ENCODE data around the gene RGSL1. TPM values are rescaled to one million over a fixed set of nuclear protein-coding genes. Genes with fewer than 3 reads are reported as not detected.

The RGSL1 gene
- total RNA-seq, 1 donor: not detected

DNA sequence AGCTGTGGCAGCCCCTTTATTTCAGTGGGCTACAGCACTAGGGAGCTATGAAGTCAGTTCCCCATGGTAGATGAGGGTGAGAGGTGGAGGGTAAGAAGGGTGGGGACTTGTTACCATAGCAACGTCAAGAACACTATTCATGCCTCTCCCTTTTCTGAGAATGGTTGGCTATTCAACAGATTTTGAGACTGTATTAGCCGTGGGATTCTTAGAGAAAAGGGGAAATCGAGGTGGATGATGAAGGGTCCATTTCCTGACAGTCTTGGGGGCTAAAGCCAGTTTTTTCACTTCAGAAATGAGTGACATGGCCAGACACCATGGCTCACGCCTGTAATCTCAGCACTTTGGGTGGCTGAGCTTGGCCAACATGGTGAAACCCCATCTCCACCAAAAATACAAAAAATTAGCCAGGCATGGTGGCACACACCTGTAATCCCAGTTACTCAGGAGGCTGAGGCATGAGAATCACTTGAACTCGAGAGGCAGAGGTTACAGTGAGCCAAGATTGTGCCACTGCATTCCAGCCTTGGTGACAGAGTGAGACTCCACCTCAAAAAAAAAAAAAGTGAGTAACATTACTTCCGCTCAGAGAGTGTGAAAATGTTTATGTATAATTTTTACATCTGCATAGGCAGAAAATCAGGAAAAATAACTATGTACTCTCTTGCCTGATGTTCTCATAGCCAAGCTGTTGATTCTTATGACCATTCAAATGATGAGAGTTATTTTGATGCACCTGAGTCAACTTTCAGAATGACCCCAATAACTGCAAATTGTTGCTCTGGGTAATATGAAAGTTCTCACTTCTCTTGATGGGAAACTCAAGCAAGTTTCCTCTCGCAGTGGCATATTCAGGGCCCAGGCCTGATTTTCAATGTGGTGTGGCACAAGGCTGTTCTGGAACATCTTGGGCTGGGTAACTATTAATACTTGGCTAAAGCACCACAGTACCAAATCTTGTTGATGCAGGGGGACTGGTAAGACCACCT lies 23.2 kb upstream of the RGSL1 start:
- no peaks in the 10 kb centered on the region for H3K27me3 ChIP-seq (ENCODE audit: insufficient read depth, low read length)
- no peak overlapping the region for H3K4me3 ChIP-seq (ENCODE audit: insufficient read depth, low read length)
- no peaks in the 10 kb centered on the region for H3K9me3 ChIP-seq (ENCODE audit: low read depth, low read length)
- no peaks in the 10 kb centered on the region for H3K36me3 ChIP-seq (ENCODE audit: insufficient read depth, low read length)
- H4K20me1 ChIP-seq (ENCODE audit: insufficient read depth, low read length): no peaks in the 10 kb centered on the region
- H2AFZ ChIP-seq (ENCODE audit: low read length): no peak overlapping the region
- DNase-seq (ENCODE audit: insufficient read length, low spot score, missing footprints): no peak
- TF ChIP-seq, protein P1, sequence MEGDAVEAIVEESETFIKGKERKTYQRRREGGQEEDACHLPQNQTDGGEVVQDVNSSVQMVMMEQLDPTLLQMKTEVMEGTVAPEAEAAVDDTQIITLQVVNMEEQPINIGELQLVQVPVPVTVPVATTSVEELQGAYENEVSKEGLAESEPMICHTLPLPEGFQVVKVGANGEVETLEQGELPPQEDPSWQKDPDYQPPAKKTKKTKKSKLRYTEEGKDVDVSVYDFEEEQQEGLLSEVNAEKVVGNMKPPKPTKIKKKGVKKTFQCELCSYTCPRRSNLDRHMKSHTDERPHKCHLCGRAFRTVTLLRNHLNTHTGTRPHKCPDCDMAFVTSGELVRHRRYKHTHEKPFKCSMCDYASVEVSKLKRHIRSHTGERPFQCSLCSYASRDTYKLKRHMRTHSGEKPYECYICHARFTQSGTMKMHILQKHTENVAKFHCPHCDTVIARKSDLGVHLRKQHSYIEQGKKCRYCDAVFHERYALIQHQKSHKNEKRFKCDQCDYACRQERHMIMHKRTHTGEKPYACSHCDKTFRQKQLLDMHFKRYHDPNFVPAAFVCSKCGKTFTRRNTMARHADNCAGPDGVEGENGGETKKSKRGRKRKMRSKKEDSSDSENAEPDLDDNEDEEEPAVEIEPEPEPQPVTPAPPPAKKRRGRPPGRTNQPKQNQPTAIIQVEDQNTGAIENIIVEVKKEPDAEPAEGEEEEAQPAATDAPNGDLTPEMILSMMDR (IDR thresholded peaks at IDR 0.05; ENCODE audit: extremely low read depth, low read depth, low read length): no peak
- no peaks in the 10 kb centered on the region for H3K4me1 ChIP-seq (ENCODE audit: insufficient read depth, low read length)
- H3K4me2 ChIP-seq (ENCODE audit: insufficient read depth, low read length): no peak overlapping the region
- no peaks in the 10 kb centered on the region for H3K79me2 ChIP-seq (ENCODE audit: insufficient read depth, low read length)
- H3K27ac ChIP-seq (ENCODE audit: low read depth, low read length): no peak overlapping the region

DNA sequence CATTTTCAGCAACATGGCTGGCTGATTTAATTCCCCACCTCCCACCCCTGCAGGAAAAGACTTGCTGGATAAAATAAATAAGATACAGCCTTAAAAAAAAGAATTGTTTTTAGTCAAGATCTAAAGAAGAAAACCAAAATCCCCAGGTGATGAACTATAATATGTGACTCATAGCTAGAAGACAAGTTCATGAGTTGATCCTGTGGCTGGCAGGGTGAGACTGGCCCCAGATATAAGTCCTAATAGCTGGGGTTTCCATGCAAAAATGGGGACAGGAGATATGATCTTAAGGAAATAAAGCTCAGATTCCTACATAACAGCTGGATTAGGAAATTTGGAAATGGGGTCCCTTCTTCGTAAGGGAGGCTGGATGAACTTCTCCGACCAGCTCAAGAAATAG lies 21.9 kb upstream of the RGSL1 start:
- Histone ChIP-seq H4K20me1 (ENCODE audit: insufficient read depth, low read length) (no peaks in the 10 kb centered on the region), H2AFZ (ENCODE audit: low read length) (no peak overlapping the region), H3K79me2 (ENCODE audit: insufficient read depth, low read length) (no peaks in the 10 kb centered on the region), H3K9me3 (ENCODE audit: low read depth, low read length) (no peaks in the 10 kb centered on the region), H3K27me3 (ENCODE audit: insufficient read depth, low read length) (no peaks in the 10 kb centered on the region), H3K4me1 (ENCODE audit: insufficient read depth, low read length) (no peaks in the 10 kb centered on the region), H3K36me3 (ENCODE audit: insufficient read depth, low read length) (no peaks in the 10 kb centered on the region), H3K4me2 (ENCODE audit: insufficient read depth, low read length) (no peak overlapping the region), H3K4me3 (ENCODE audit: insufficient read depth, low read length) (no peak overlapping the region), H3K27ac (ENCODE audit: low read depth, low read length) (no peak overlapping the region)
- no peak for DNase-seq (ENCODE audit: insufficient read length, low spot score, missing footprints)
- TF ChIP-seq, protein P1 (IDR thresholded peaks at IDR 0.05; ENCODE audit: extremely low read depth, low read depth, low read length): no peak

DNA sequence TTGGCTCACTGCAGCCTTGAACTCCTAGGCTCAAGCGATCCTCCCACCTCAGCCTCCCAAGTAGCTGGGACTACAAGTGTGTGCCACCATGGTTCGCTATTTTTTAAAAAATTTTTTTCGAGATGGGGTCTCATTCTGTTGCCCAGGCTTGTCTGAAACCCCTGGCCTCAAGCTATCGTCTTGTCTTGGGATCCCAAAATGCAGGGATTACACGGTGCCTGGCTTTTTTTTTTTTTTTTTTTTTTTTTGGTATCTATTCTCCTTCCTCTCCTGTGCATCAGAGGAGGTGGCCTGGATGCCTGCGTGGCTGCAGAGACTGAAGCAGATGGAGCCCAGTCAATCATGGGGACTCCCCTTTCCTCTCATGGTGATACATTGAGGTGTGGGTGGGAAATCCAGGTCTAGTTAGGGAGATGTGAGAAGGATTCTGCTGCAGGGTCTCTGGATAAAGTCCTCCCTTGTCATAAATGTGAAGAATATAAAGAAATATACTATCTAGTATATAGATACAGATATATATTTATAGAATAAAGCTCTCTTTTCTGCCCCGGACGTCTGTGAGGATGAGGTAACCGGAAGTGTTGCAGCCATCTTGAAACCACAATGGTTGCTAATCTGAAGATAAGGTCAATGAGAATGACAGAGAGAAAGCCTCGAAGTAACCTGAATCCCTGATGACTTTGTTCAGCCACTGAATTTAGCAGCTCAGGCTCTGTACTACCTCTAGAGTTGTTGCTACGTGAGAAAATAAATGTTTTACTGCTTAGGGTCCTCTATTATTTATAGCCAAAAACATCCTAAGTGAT lies 19.5 kb upstream of the RGSL1 start:
- no peak overlapping the region for H3K4me3 ChIP-seq (ENCODE audit: insufficient read depth, low read length)
- DNase-seq (ENCODE audit: insufficient read length, low spot score, missing footprints): no peak
- TF ChIP-seq, protein P1 (IDR thresholded peaks at IDR 0.05; ENCODE audit: extremely low read depth, low read depth, low read length): no peak
- H3K27me3 ChIP-seq (ENCODE audit: insufficient read depth, low read length): no peaks in the 10 kb centered on the region
- no peak overlapping the region for H3K27ac ChIP-seq (ENCODE audit: low read depth, low read length)
- no peaks in the 10 kb centered on the region for H3K4me1 ChIP-seq (ENCODE audit: insufficient read depth, low read length)
- H2AFZ ChIP-seq (ENCODE audit: low read length): no peak overlapping the region
- H3K4me2 ChIP-seq (ENCODE audit: insufficient read depth, low read length): no peak overlapping the region
- no peaks in the 10 kb centered on the region for H4K20me1 ChIP-seq (ENCODE audit: insufficient read depth, low read length)
- no peaks in the 10 kb centered on the region for H3K36me3 ChIP-seq (ENCODE audit: insufficient read depth, low read length)
- no peaks in the 10 kb centered on the region for H3K79me2 ChIP-seq (ENCODE audit: insufficient read depth, low read length)
- no peaks in the 10 kb centered on the region for H3K9me3 ChIP-seq (ENCODE audit: low read depth, low read length)

DNA sequence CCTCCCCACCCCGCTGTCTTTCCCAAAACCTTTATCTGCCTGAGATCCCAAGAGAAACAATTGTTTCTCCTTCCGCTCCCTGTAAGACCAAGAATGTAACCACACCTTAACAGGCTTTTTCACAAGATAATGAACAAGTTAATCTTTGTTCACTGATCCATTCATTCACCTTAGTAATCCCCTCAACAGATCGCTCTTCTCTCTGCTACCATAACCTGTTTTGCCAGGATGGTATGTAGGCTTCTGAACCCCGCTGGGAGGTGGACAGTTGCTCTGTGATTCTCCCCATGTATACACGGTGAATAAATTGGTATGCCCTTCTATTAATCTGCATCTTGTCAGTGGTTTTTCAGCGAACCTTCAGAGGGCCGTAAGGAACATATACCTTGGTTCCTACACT lies 18.7 kb upstream of the RGSL1 start:
- TF ChIP-seq, protein P1 (IDR thresholded peaks at IDR 0.05; ENCODE audit: extremely low read depth, low read depth, low read length): no peak
- H3K4me2 ChIP-seq (ENCODE audit: insufficient read depth, low read length): no peak overlapping the region
- no peak overlapping the region for H3K27ac ChIP-seq (ENCODE audit: low read depth, low read length)
- H3K36me3 ChIP-seq (ENCODE audit: insufficient read depth, low read length): no peaks in the 10 kb centered on the region
- no peaks in the 10 kb centered on the region for H3K27me3 ChIP-seq (ENCODE audit: insufficient read depth, low read length)
- no peaks in the 10 kb centered on the region for H3K79me2 ChIP-seq (ENCODE audit: insufficient read depth, low read length)
- no peak overlapping the region for H2AFZ ChIP-seq (ENCODE audit: low read length)
- no peak overlapping the region for H3K4me3 ChIP-seq (ENCODE audit: insufficient read depth, low read length)
- DNase-seq (ENCODE audit: insufficient read length, low spot score, missing footprints): no peak
- H4K20me1 ChIP-seq (ENCODE audit: insufficient read depth, low read length): no peaks in the 10 kb centered on the region
- H3K9me3 ChIP-seq (ENCODE audit: low read depth, low read length): no peaks in the 10 kb centered on the region
- no peaks in the 10 kb centered on the region for H3K4me1 ChIP-seq (ENCODE audit: insufficient read depth, low read length)

Data from osteoblast (primary cell).